ENCODE measurements around the gene DMRT1. TPM values are rescaled to one million over a fixed set of nuclear protein-coding genes. Genes with fewer than 3 reads are reported as not detected.

Gene DMRT1
- total and polyA plus RNA-seq, 9 of the 15 experiments (the other 6 are each of a cell fraction or from before 2014, with no cell fraction given) = not detected

DNA sequence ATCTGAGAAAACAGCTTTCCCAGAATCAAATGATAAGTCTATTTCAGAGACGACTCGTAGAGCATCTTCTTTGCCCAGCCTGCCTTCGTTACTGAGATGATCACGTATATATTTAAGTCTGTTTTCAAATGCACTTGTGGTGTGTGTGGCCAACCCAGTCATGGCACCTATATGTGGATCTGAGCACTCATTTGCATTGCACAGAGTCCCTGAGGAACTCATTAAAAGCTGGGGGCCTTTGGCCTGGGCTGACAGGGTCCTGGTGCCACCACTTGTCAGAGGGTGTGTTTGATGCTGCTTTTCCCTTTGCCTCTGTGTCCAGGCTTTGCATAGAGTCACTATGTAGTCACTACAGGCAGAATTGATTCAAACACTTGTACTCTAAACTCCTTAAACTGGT is 117.6 kb downstream of the DMRT1 start:
- intact Hi-C loops (cut with micrococcal nuclease) = no loop called here
- no TSS peak for BruUV-seq (replicated peaks)
- Histone ChIP-seq H3K27me3 (ENCODE audit: control insufficient read depth in 2 of 2, insufficient read depth in 2 of 2, low read length in 2 of 2) (no peaks in the 10 kb centered on the region), H2AFZ (ENCODE audit: low read depth, low read length) (no peak overlapping the region), H3K36me3 (ENCODE audit: control insufficient read depth, insufficient read depth, low read length) (no peaks in the 10 kb centered on the region), H3K4me3 (no peak overlapping the region), H3K9me1 (ENCODE audit: control insufficient read depth, insufficient read depth, low read length) (no peaks in the 10 kb centered on the region), H3K27ac (ENCODE audit: extremely low read depth, low read depth, low read length) (no peak overlapping the region), H3K4me2 (ENCODE audit: insufficient read depth, low read length) (no peak overlapping the region), H4K20me1 (replicated peaks; ENCODE audit: control insufficient read depth, insufficient read depth, low read length) (no peaks in the 10 kb centered on the region), H3K9me3 (replicated peaks; ENCODE audit: control insufficient read depth, insufficient read depth, low read depth, low read length) (no peaks in the 10 kb centered on the region), H3K9ac (ENCODE audit: insufficient read depth in 1 of 2, low read depth in 2 of 2, low read length in 2 of 2) (no peak overlapping the region), H3K79me2 (ENCODE audit: control insufficient read depth, insufficient read depth, low read length) (no peaks in the 10 kb centered on the region), H3K4me1 (replicated peaks in 1 of 2; ENCODE audit: control insufficient read depth in 2 of 2, insufficient read depth in 2 of 2, low read length in 2 of 2) (no peaks in the 10 kb centered on the region)
- DNase-seq (ENCODE audit: extremely low read depth in 1 of 4, low spot score in 3 of 4) (no peak), FAIRE-seq (no peak), ATAC-seq (no peak)
- 1% methylated on average over 4 of the region's 4 CpGs for WGBS (ENCODE audit: insufficient coverage, low coverage, missing lambda C conversion rate)
- in situ Hi-C loops (cut with MboI) = no loop called here
- ChIA-PET CTCF (ENCODE audit: low intra/inter-chr PET ratio) (no interaction called here), POLR2A (no interaction called here)
- TF ChIP-seq, protein P1, sequence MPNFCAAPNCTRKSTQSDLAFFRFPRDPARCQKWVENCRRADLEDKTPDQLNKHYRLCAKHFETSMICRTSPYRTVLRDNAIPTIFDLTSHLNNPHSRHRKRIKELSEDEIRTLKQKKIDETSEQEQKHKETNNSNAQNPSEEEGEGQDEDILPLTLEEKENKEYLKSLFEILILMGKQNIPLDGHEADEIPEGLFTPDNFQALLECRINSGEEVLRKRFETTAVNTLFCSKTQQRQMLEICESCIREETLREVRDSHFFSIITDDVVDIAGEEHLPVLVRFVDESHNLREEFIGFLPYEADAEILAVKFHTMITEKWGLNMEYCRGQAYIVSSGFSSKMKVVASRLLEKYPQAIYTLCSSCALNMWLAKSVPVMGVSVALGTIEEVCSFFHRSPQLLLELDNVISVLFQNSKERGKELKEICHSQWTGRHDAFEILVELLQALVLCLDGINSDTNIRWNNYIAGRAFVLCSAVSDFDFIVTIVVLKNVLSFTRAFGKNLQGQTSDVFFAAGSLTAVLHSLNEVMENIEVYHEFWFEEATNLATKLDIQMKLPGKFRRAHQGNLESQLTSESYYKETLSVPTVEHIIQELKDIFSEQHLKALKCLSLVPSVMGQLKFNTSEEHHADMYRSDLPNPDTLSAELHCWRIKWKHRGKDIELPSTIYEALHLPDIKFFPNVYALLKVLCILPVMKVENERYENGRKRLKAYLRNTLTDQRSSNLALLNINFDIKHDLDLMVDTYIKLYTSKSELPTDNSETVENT (CRISPR knock-in tag; IDR thresholded peaks at IDR 0.05) = no peak

DNA sequence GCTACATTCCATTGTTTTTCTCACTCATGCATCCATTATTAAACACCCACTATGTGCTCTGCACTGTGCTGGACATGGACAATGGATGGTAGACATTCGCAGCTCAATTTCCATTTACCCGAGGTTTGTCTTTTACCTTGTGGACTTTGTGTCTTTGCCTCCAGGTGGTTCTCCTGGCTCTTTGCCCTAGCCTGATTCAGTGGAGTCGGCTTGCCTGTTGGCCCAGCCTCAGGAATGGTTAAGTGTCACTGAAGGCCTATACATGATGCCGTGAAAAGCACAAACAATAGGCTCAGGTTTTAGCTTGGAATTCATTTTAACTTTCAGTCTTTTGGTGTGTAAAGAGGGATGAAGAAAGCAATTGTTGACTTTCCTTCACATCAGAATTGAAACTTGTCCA is 118.4 kb downstream of the DMRT1 start:
- ATAC-seq (no peak), FAIRE-seq (no peak), DNase-seq (ENCODE audit: extremely low read depth in 1 of 4, low spot score in 3 of 4) (no peak)
- CTCF ChIA-PET (ENCODE audit: low intra/inter-chr PET ratio) = no interaction called here
- H3K79me2 ChIP-seq (ENCODE audit: control insufficient read depth, insufficient read depth, low read length) = no peaks in the 10 kb centered on the region
- no peaks in the 10 kb centered on the region for H4K20me1 ChIP-seq (replicated peaks; ENCODE audit: control insufficient read depth, insufficient read depth, low read length)
- H3K9me1 ChIP-seq (ENCODE audit: control insufficient read depth, insufficient read depth, low read length) = no peaks in the 10 kb centered on the region
- no peak overlapping the region for H3K27ac ChIP-seq (ENCODE audit: extremely low read depth, low read depth, low read length)
- H3K27me3 ChIP-seq (ENCODE audit: control insufficient read depth in 2 of 2, insufficient read depth in 2 of 2, low read length in 2 of 2) = no peaks in the 10 kb centered on the region
- no TSS peak for BruUV-seq (replicated peaks)
- POLR2A ChIA-PET = no interaction called here
- no peak overlapping the region for H3K4me3 ChIP-seq
- WGBS (ENCODE audit: insufficient coverage, low coverage, missing lambda C conversion rate) = 0% methylated on average over 4 of the region's 4 CpGs
- no peak overlapping the region for H2AFZ ChIP-seq (ENCODE audit: low read depth, low read length)
- H3K36me3 ChIP-seq (ENCODE audit: control insufficient read depth, insufficient read depth, low read length) = no peaks in the 10 kb centered on the region
- no peak for TF ChIP-seq BCOR (IDR thresholded peaks at IDR 0.05)
- no peak for TF ChIP-seq NFIX (CRISPR knock-in tag; IDR thresholded peaks at IDR 0.05; ENCODE audit: low read depth)
- H3K9me3 ChIP-seq (replicated peaks; ENCODE audit: control insufficient read depth, insufficient read depth, low read depth, low read length) = no peaks in the 10 kb centered on the region
- intact Hi-C loops (cut with micrococcal nuclease) = no loop called here
- no peak overlapping the region for H3K9ac ChIP-seq (ENCODE audit: insufficient read depth in 1 of 2, low read depth in 2 of 2, low read length in 2 of 2)
- H3K4me1 ChIP-seq (replicated peaks in 1 of 2; ENCODE audit: control insufficient read depth in 2 of 2, insufficient read depth in 2 of 2, low read length in 2 of 2) = no peaks in the 10 kb centered on the region
- no peak overlapping the region for H3K4me2 ChIP-seq (ENCODE audit: insufficient read depth, low read length)
- in situ Hi-C loops (cut with MboI) = no loop called here

Data from K562 (cell line).